ENCODE measurements around the gene LCE1C.

The LCE1C gene

GRCh38 chr1:152806576-152806975 is at the start of gene LCE1C:
Gene LCE1C (minus strand): TSS chr1:152806651. CDS start chr1:152805478, 1,173 bp downstream.
- TF ChIP-seq CREB1 (IDR thresholded peaks at IDR 0.05; ENCODE audit: low read depth) (no peak), TAF1 (IDR thresholded peaks at IDR 0.05; ENCODE audit: low read depth) (no peak), RAD21 (IDR thresholded peaks at IDR 0.05; ENCODE audit: low read depth) (no peak), USF1 (IDR thresholded peaks at IDR 0.05) (no peak), TCF12 (IDR thresholded peaks at IDR 0.05; ENCODE audit: low read depth) (no peak), EGR1 (IDR thresholded peaks at IDR 0.05) (no peak), CEBPB (IDR thresholded peaks at IDR 0.05) (no peak)

DNA sequence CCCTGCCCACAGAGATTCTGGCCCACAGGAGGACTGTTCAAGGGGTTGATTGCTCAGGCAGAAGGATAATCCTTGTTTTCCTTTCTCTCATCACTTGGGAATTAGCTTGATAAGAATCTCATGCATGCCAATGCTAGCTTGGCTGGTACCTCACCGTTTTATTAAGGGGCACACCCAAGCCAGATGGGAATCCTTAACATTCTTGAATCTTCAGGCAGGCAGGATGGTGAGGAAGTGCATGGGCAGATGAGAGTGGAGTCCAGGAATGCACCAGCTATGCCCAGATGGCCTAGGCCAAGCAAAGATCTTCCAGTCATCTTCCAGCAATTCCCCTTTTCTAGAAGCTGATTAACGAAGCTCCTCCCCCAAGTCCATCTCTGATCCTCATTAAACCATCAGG is 49.2 kb upstream of the LCE1C start:
- no peak for TF ChIP-seq RAD21 (IDR thresholded peaks at IDR 0.05; ENCODE audit: low read depth)
- TF ChIP-seq NFIC (IDR thresholded peaks at IDR 0.05) = no peak
- no peak for TF ChIP-seq FOXM1 (IDR thresholded peaks at IDR 0.05; ENCODE audit: borderline replicate concordance, low read depth)
- no peak for TF ChIP-seq ZBTB7A (IDR thresholded peaks at IDR 0.05; ENCODE audit: low read depth)
- TF ChIP-seq CEBPB (IDR thresholded peaks at IDR 0.05) = no peak
- no peak for TF ChIP-seq YY1 (IDR thresholded peaks at IDR 0.05; ENCODE audit: low read depth)
- TF ChIP-seq TCF12 (IDR thresholded peaks at IDR 0.05; ENCODE audit: low read depth) = no peak

DNA sequence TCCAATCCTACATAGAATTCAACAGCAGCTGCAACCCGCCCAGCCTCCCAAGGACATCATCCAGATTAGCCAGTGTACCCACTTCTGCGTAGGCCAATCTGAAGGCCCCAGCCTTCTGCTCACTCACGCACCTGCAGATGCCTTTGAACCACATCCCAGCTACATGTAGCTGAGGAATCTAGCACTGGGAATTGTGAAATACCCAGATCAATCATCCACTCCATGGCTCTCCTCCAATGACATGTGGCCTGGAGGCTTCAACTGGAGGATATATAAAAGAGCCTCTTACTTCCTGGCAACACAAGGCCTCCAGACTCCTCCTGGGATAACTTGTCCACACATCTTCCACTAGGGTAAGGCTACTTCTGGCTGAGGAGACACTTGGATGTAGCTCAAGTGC is 36.1 kb upstream of the LCE1C start, which contains the start of gene LCE6A:
Gene LCE6A, plus strand, starts transcription at position 301 of the 400 bp plus-strand sequence. CDS start 665 bp downstream, outside the sequence.
- TF ChIP-seq TCF12 (IDR thresholded peaks at IDR 0.05; ENCODE audit: low read depth) (no peak), TEAD4 (IDR thresholded peaks at IDR 0.05) (no peak), EGR1 (IDR thresholded peaks at IDR 0.05) (no peak), CREB1 (IDR thresholded peaks at IDR 0.05; ENCODE audit: low read depth) (no peak), YY1 (IDR thresholded peaks at IDR 0.05; ENCODE audit: low read depth) (no peak), EP300 (IDR thresholded peaks at IDR 0.05; ENCODE audit: borderline replicate concordance) (no peak), CEBPB (IDR thresholded peaks at IDR 0.05) (no peak), RAD21 (IDR thresholded peaks at IDR 0.05; ENCODE audit: low read depth) (no peak), ZBTB7A (IDR thresholded peaks at IDR 0.05; ENCODE audit: low read depth) (no peak), TAF1 (IDR thresholded peaks at IDR 0.05; ENCODE audit: low read depth) (no peak), REST (IDR thresholded peaks at IDR 0.05; ENCODE audit: low read depth) (no peak), NFIC (IDR thresholded peaks at IDR 0.05) (no peak), FOXM1 (IDR thresholded peaks at IDR 0.05; ENCODE audit: borderline replicate concordance, low read depth) (no peak)
- TF ChIP-seq, protein P1, sequence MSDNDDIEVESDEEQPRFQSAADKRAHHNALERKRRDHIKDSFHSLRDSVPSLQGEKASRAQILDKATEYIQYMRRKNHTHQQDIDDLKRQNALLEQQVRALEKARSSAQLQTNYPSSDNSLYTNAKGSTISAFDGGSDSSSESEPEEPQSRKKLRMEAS (IDR thresholded peaks at IDR 0.05) = no peak

GRCh38 chr1:152836870-152837269 is 30.4 kb upstream of the LCE1C start:
- TF ChIP-seq, protein P1 (IDR thresholded peaks at IDR 0.05) = no peak
- TF ChIP-seq EGR1 (IDR thresholded peaks at IDR 0.05) (no peak), YY1 (IDR thresholded peaks at IDR 0.05; ENCODE audit: low read depth) (no peak), CREB1 (IDR thresholded peaks at IDR 0.05; ENCODE audit: low read depth) (no peak), TEAD4 (IDR thresholded peaks at IDR 0.05) (no peak), TAF1 (IDR thresholded peaks at IDR 0.05; ENCODE audit: low read depth) (no peak), CEBPB (IDR thresholded peaks at IDR 0.05) (no peak), USF1 (IDR thresholded peaks at IDR 0.05) (no peak), EP300 (IDR thresholded peaks at IDR 0.05; ENCODE audit: borderline replicate concordance) (no peak), ZBTB7A (IDR thresholded peaks at IDR 0.05; ENCODE audit: low read depth) (no peak), REST (IDR thresholded peaks at IDR 0.05; ENCODE audit: low read depth) (no peak), TCF12 (IDR thresholded peaks at IDR 0.05; ENCODE audit: low read depth) (no peak), FOXM1 (IDR thresholded peaks at IDR 0.05; ENCODE audit: borderline replicate concordance, low read depth) (no peak), RAD21 (IDR thresholded peaks at IDR 0.05; ENCODE audit: low read depth) (no peak), NFIC (IDR thresholded peaks at IDR 0.05) (no peak)

- no peak for TF ChIP-seq NFIC (IDR thresholded peaks at IDR 0.05)
- no peak for TF ChIP-seq REST (IDR thresholded peaks at IDR 0.05; ENCODE audit: low read depth)
- TF ChIP-seq EP300 (IDR thresholded peaks at IDR 0.05; ENCODE audit: borderline replicate concordance) = no peak
- no peak for TF ChIP-seq YY1 (IDR thresholded peaks at IDR 0.05; ENCODE audit: low read depth)
- TF ChIP-seq, protein P1 (IDR thresholded peaks at IDR 0.05) = no peak
- TF ChIP-seq EGR1 (IDR thresholded peaks at IDR 0.05) = no peak
- no peak for TF ChIP-seq TEAD4 (IDR thresholded peaks at IDR 0.05)
- TF ChIP-seq CREB1 (IDR thresholded peaks at IDR 0.05; ENCODE audit: low read depth) = no peak
- no peak for TF ChIP-seq CEBPB (IDR thresholded peaks at IDR 0.05)
- TF ChIP-seq FOXM1 (IDR thresholded peaks at IDR 0.05; ENCODE audit: borderline replicate concordance, low read depth) = no peak
- no peak for TF ChIP-seq USF1 (IDR thresholded peaks at IDR 0.05)
- no peak for TF ChIP-seq TCF12 (IDR thresholded peaks at IDR 0.05; ENCODE audit: low read depth)
- TF ChIP-seq ZBTB7A (IDR thresholded peaks at IDR 0.05; ENCODE audit: low read depth) = no peak
- no peak for TF ChIP-seq RAD21 (IDR thresholded peaks at IDR 0.05; ENCODE audit: low read depth)
- TF ChIP-seq TAF1 (IDR thresholded peaks at IDR 0.05; ENCODE audit: low read depth) = no peak
Measured at GRCh38 chr1:152827173-152827572, 20.7 kb upstream of the LCE1C start, which contains the start of gene LCE1A. Gene LCE1A (plus strand): TSS chr1:152827473. CDS start chr1:152827473, 0 bp downstream.

All from Ishikawa (cell line).